ENCODE results near the gene C6orf89.

- TF ChIP-seq POLR2A (IDR thresholded peaks at IDR 0.05; ENCODE audit: low read depth, low read length) (no peak), POLR2AphosphoS5 (IDR thresholded peaks at IDR 0.05; ENCODE audit: low read depth, low read length) (no peak), TAF1 (IDR thresholded peaks at IDR 0.05; ENCODE audit: borderline replicate concordance, low read depth, low read length) (no peak)
These were observed 18.4 kb downstream of the C6orf89 start for GRCh38 chr6:36904114-36904513.
